ENCODE data around the gene TTC16. TPM values are rescaled to one million over a fixed set of nuclear protein-coding genes. Genes with fewer than 3 reads are reported as not detected.

TTC16 gene
- total and polyA plus RNA-seq, 3 donors from 2014 or later = 25.0 to 46.2 (median 32.7) TPM

DNA sequence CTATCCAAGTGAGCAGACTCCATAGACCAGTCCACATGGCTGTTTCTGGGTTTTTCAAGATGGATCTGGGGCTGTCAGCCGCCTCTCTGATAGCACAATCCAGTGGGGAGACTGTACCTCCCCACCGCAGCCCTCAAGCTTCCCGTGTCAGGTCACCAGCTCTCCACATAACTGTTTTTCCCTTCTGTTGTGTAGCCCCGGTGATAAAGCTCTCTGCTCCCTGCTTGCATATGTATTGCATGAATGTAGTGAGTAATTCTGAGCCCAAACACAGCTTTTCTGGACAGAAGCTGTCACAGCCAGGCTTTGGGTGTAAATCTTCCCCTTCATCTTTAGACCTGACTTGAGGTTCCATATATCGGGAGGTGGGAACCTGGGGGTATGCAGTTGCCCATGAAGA lies 32.2 kb upstream of the TTC16 start:
- Histone ChIP-seq H3K4me3 (no peak overlapping the region), H3K27ac (no peak overlapping the region), H3K4me1 (no peaks in the 10 kb centered on the region), H3K27me3 (no peaks in the 10 kb centered on the region), H3K9me3 (no peaks in the 10 kb centered on the region), H3K36me3 (ENCODE audit: low read depth, missing control alignments) (no peaks in the 10 kb centered on the region)
- 91 to 92% methylated on average over 5 of the region's 5 CpGs for WGBS, 2 donors
- no peak for TF ChIP-seq POLR2A (IDR thresholded peaks at IDR 0.05)
- TF ChIP-seq, protein P1, sequence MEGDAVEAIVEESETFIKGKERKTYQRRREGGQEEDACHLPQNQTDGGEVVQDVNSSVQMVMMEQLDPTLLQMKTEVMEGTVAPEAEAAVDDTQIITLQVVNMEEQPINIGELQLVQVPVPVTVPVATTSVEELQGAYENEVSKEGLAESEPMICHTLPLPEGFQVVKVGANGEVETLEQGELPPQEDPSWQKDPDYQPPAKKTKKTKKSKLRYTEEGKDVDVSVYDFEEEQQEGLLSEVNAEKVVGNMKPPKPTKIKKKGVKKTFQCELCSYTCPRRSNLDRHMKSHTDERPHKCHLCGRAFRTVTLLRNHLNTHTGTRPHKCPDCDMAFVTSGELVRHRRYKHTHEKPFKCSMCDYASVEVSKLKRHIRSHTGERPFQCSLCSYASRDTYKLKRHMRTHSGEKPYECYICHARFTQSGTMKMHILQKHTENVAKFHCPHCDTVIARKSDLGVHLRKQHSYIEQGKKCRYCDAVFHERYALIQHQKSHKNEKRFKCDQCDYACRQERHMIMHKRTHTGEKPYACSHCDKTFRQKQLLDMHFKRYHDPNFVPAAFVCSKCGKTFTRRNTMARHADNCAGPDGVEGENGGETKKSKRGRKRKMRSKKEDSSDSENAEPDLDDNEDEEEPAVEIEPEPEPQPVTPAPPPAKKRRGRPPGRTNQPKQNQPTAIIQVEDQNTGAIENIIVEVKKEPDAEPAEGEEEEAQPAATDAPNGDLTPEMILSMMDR (IDR thresholded peaks at IDR 0.05) = no peak
- DNase-seq = no peak
- intact Hi-C loops (cut with DNase I; ENCODE audit: low total_unique reads) = no loop called here

DNA sequence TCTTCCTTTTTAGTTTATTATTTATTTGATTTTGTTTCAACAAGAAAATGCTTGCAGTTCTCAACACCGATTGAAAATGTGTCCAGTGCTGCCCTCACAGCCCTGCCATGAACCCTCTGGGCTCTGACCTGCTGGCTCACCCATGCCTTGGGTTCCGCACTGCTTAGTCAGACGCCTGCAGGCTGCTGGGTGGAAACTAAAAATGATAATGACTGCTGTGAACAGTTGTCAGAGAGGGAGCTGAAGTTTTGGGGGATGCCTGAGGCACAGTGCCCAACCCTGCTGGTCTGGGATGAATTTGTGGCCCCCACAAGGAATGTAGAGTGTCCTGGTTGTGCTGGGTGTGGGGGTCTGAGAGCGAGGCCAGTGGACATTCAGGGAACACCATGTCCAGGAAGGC lies 31.3 kb upstream of the TTC16 start:
- H3K36me3 ChIP-seq (ENCODE audit: low read depth, missing control alignments) = no peaks in the 10 kb centered on the region
- no peaks in the 10 kb centered on the region for H3K9me3 ChIP-seq
- H3K4me1 ChIP-seq = no peaks in the 10 kb centered on the region
- TF ChIP-seq POLR2A (IDR thresholded peaks at IDR 0.05) = no peak
- TF ChIP-seq, protein P1 (IDR thresholded peaks at IDR 0.05) = no peak
- DNase-seq = no peak
- no peaks in the 10 kb centered on the region for H3K27me3 ChIP-seq
- WGBS, 2 donors = 83 to 89% methylated on average over 4 of the region's 4 CpGs
- no peak overlapping the region for H3K4me3 ChIP-seq
- no peak overlapping the region for H3K27ac ChIP-seq
- intact Hi-C loops (cut with DNase I; ENCODE audit: low total_unique reads) = no loop called here

DNA sequence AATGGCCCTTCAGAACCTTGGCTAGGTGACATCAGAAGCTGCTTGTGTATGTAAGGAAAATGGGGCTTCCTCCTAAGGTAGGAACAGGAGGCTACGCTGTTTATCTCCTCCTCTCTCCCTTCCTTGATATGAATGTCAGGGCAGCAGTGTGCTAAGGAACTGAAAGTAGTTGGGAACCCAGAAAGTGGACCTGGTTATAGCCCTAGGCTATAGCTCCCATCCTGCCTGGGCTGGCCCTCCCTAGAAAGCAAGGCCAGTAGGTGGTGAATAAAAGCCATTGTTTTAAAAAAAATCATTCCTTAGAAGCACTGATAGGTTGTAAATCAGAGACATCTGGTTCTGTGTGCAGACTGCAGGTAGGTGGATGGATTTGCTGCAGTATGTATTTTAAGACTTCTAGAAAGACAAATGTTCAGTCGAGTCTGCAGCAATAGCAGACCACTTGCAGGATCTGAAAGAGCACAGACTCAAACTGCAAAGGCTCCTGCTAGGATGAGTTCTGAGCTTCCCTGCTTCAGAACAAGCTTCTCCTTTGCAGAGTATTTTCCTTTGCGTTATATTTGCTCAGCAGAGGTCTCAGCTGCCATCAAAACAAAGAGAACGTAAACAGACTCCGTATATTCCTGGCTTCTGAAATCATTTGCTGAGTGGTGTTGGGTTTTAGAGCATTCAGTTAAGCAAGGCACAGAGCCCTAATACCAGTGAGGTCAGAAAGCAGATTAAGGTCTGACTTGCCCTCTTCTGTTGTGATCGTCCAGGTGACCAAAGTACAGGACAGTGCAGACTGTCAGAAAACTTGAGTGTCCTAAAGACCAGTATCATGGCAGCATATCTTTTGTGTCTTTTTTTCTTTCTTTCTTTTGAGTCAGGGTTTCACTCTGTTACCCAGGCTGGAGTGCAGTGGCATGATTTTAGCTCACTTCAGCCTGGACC lies 29.2 kb upstream of the TTC16 start:
- WGBS, 2 donors = 83 to 86% methylated on average over 6 of the region's 6 CpGs
- Histone ChIP-seq H3K27ac (no peak overlapping the region), H3K27me3 (no peaks in the 10 kb centered on the region), H3K9me3 (no peaks in the 10 kb centered on the region), H3K4me3 (no peak overlapping the region), H3K4me1 (no peaks in the 10 kb centered on the region), H3K36me3 (ENCODE audit: low read depth, missing control alignments) (no peaks in the 10 kb centered on the region)
- no peak for DNase-seq
- no peak for TF ChIP-seq POLR2A (IDR thresholded peaks at IDR 0.05)
- TF ChIP-seq, protein P1 (IDR thresholded peaks at IDR 0.05) = no peak
- intact Hi-C loops (cut with DNase I; ENCODE audit: low total_unique reads) = no loop called here

DNA sequence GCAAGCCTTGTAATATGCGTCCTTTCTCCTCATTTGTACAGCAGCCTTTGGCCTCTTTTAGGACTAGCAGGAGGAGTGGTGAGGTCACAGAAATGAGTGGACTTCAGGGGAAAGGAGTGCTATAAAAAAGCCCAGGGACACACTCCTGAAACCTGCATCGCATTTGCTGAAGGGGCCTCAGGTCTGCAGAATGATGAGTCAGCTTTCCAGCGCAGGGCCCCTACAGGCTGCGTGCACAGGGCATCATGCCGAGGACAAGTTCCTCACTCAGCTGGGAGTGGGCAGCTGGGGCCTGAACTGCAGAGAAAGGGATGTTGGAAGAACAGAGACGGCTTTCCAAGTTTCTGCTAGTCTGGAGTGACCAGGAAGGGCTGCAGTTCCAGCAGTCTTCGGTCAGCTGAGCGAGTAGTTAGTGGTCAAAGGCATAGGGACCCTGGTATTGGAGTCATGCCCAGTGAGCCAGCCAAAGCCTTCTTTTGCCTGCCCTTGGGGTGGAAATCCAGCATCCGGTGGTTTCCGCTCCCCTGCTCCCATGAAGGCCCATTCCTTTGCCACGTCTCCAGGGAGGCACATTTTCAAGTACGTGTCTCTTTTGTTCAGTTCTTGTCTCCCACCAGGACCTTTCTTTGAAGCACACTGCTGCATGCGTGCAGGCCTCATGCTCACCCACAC lies 26.4 kb upstream of the TTC16 start:
- H3K36me3 ChIP-seq (ENCODE audit: low read depth, missing control alignments) = no peaks in the 10 kb centered on the region

More for the DNA sequence above, 26.4 kb upstream of the TTC16 start:
- Histone ChIP-seq H3K9me3 (no peaks in the 10 kb centered on the region), H3K27ac (no peak overlapping the region), H3K27me3 (no peaks in the 10 kb centered on the region), H3K4me1 (no peaks in the 10 kb centered on the region), H3K4me3 (no peak overlapping the region)
- TF ChIP-seq POLR2A (IDR thresholded peaks at IDR 0.05) = no peak
- TF ChIP-seq, protein P1 (IDR thresholded peaks at IDR 0.05) = no peak
- intact Hi-C loops (cut with DNase I; ENCODE audit: low total_unique reads) = no loop called here
- WGBS, 2 donors = 89 to 95% methylated on average over 10 to 13 of the region's 13 CpGs
- no peak for DNase-seq
